ENCODE measurements around the gene UBE2E3.
"Not testable (repeated sequence)": the region's sequence is repeated elsewhere in the genome, so short reads cannot be mapped to it uniquely, and the experiment has no call there.

The UBE2E3 gene

GRCh38 chr2:180980106-180980942 is at the start of gene UBE2E3:
UBE2E3 (plus strand) TSS chr2:180980605; CDS start chr2:180982043, 1,438 bp downstream.
- no peak for DNase-seq

- DNase-seq, result no peak
These were observed 48.6 kb upstream of the UBE2E3 start for GRCh38 chr2:180931841-180932240.

- DNase-seq, result no peak
These were observed 47.1 kb upstream of the UBE2E3 start for GRCh38 chr2:180933332-180933731.

GRCh38 chr2:180934911-180935310 is 45.5 kb upstream of the UBE2E3 start:
- no peak for DNase-seq

- not testable (repeated sequence) for DNase-seq
These were observed 42.9 kb upstream of the UBE2E3 start for GRCh38 chr2:180937480-180937879.

- no peak for DNase-seq
These were observed 42.0 kb upstream of the UBE2E3 start for GRCh38 chr2:180938451-180938850.

- DNase-seq, result no peak
These were observed 37.1 kb upstream of the UBE2E3 start for GRCh38 chr2:180943275-180943674.

- no peak for DNase-seq
These were observed 36.0 kb upstream of the UBE2E3 start for GRCh38 chr2:180944372-180944771.

GRCh38 chr2:180947208-180947689 is 33.2 kb upstream of the UBE2E3 start:
- DNase-seq, result no peak

- no peak for DNase-seq
These were observed 30.5 kb upstream of the UBE2E3 start for GRCh38 chr2:180949896-180950295.

- no peak for DNase-seq
These were observed 28.3 kb upstream of the UBE2E3 start for GRCh38 chr2:180952082-180952481.

- DNase-seq, result no peak
These were observed 27.6 kb upstream of the UBE2E3 start for GRCh38 chr2:180952731-180953336.

GRCh38 chr2:180953550-180953949 is 26.9 kb upstream of the UBE2E3 start:
- DNase-seq, result no peak

GRCh38 chr2:180955101-180955500 is 25.3 kb upstream of the UBE2E3 start:
- no peak for DNase-seq

GRCh38 chr2:180959787-180960186 is 20.6 kb upstream of the UBE2E3 start:
- no peak for DNase-seq

GRCh38 chr2:180960982-180961381 is 19.4 kb upstream of the UBE2E3 start:
- no peak for DNase-seq

- DNase-seq, result no peak
These were observed 17.6 kb upstream of the UBE2E3 start for GRCh38 chr2:180962727-180963314.

GRCh38 chr2:180966378-180966777 is 14.0 kb upstream of the UBE2E3 start:
- DNase-seq, result no peak

- no peak for DNase-seq
These were observed 11.3 kb upstream of the UBE2E3 start for GRCh38 chr2:180969124-180969523.

- no peak for DNase-seq
These were observed 10.4 kb upstream of the UBE2E3 start for GRCh38 chr2:180970016-180970415.

- no peak for DNase-seq
These were observed 8.6 kb upstream of the UBE2E3 start for GRCh38 chr2:180971811-180972210.

- DNase-seq, result no peak
These were observed 4.8 kb upstream of the UBE2E3 start for GRCh38 chr2:180975585-180975984.

- no peak for DNase-seq
These were observed 1.3 kb upstream of the UBE2E3 start for GRCh38 chr2:180978903-180979748.
